Psoas muscle (tissue), 8 donors: ENCODE data around the gene TOM1. TPM values are rescaled to one million over a fixed set of nuclear protein-coding genes. Genes with fewer than 3 reads are reported as not detected.

ENCODE experiments used
- ATAC-seq, 4 donors: fragments of 200-7000 bp; cut with Tn5 transposase; one replicate each; pipeline ENCODE4 v1.9.1; 2020; ENCODE audit warnings: moderate library complexity in 3 of 4, mild to moderate bottlenecking in 2 of 4
- DNase-seq, 2 donors: peaks; one replicate each; pipeline ENCODE4 v3.0.0-alpha.2; 2020
- H3K27ac ChIP-seq: fragments of 200-600 bp; one replicate; pipeline ENCODE4 v1.8.0; 2022
- H3K27me3 ChIP-seq, 3 donors: fragments of 200-600 bp in 1 of 3; one replicate each; pipeline versions ENCODE4 v1.6.1 to v1.8.0; 2013 to 2022; ENCODE audit warnings: low read length in 2 of 3, mild to moderate bottlenecking in 2 of 3, moderate library complexity in 1 of 3; ENCODE audit not compliant: insufficient read depth in 3 of 3
- H3K36me3 ChIP-seq, 2 donors: fragments of 200-600 bp in 1 of 2; one replicate each; pipeline versions ENCODE4 v1.6.1 to v1.8.0; 2013 to 2022; ENCODE audit warnings: low read depth in 1 of 2, mild to moderate bottlenecking in 1 of 2, moderate library complexity in 1 of 2; ENCODE audit not compliant: insufficient read depth in 1 of 2
- H3K4me1 ChIP-seq: fragments of 200-600 bp; one replicate; pipeline ENCODE4 v1.8.0; 2022
- H3K4me3 ChIP-seq: fragments of 200-600 bp; one replicate; pipeline ENCODE4 v1.8.0; 2022; ENCODE audit warnings: mild to moderate bottlenecking
- H3K9me3 ChIP-seq: fragments of 200-600 bp; one replicate; pipeline ENCODE4 v1.8.0; 2022
- WGBS, 3 donors: extraction: QIAGEN DNeasy Blood & Tissue Kit; methylation state at CpG; one replicate each; pipeline versions ENCODE4 v1.1.6 to v1.1.7; 2013; 5-methylcytosine and 5-hydroxymethylcytosine counted together
- intact Hi-C, 2 donors: fragments of 100-400 bp; cut with DNase I; formaldehyde crosslinking; loops; one replicate each; pipeline versions ENCODE4 v1.11.0 to v1.14.2; 2022
- polyA plus RNA-seq, 3 donors: library from polyadenylated mRNA; stranded (reverse); fragments of 200-250 nt; gene quantifications; one replicate each; pipeline ENCODE4 v1.2.3, GENCODE V29; 2013
- total RNA-seq, 4 donors: library from RNA; stranded (reverse); fragmentation: NEBNext Ultra II Directional in 2 of 4; extraction: Animal tissue kit (Norgen Biotek cat#: 25700) in 2 of 4; gene quantifications; one replicate each; pipeline versions ENCODE4 v1.2.1 to v1.2.4, GENCODE V29; 2021 to 2023
- TF ChIP-seq, protein P1 (sequence below): fragments of 200-600 bp; IDR thresholded peaks from one replicate; pipeline ENCODE4 v1.8.0; 2022; ENCODE audit warnings: antibody characterized with exemption
- donor health status: healthy with polysubstance abuse.
- donor health status: DM: no; HTN: no; CAD: no; lungs with moderate emphysema.
- donor health status: Bipolar disorder and iron deficiency.
- donor health status: healthy.
- donor health status: DM: yes; HTN: yes; CAD: no.
- donor health status: DM: no; HTN: no; CAD: no.
- donor health status: DM: no; HTN: no; CAD: no.
- donor health status: DM: yes; HTN: yes; CAD: no.

TOM1 gene
- total and polyA plus RNA-seq, 7 donors: 69.7 to 187 (median 116) TPM

DNA sequence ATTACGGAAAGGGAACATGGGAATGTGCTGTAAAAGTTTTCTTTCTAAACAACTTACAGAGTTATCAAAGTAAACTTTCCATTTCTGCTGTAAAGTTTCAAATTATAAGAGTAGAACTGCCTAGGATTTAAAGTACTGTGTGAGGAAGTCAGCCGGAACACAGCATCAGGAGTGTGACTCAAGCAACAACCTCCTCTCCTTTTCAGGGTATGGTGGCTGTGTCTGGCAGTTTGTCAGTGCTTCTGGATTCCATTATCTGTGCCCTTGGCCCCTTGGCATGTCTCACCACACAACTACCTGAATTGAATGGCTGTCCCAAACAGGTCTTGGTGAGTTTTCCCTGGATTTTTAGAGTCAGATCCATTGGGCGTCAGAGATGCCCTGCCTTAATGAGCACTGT, 6.9 kb upstream of the TOM1 start:
- no peaks in the 10 kb centered on the region for H3K9me3 ChIP-seq
- H3K27ac ChIP-seq: no peak overlapping the region
- H3K4me3 ChIP-seq: no peak overlapping the region
- H3K27me3 ChIP-seq: no peaks in the 10 kb centered on the region
- 93 to 96% (median 94%) methylated on average over 3 of the region's 3 CpGs for WGBS, 3 donors
- no peaks in the 10 kb centered on the region for H3K4me1 ChIP-seq
- peaks cover 17 to 79% of the 10 kb centered on the region in 2 donors for H3K36me3 ChIP-seq
- DNase-seq (no peak), ATAC-seq (no peak)
- TF ChIP-seq, protein P1, sequence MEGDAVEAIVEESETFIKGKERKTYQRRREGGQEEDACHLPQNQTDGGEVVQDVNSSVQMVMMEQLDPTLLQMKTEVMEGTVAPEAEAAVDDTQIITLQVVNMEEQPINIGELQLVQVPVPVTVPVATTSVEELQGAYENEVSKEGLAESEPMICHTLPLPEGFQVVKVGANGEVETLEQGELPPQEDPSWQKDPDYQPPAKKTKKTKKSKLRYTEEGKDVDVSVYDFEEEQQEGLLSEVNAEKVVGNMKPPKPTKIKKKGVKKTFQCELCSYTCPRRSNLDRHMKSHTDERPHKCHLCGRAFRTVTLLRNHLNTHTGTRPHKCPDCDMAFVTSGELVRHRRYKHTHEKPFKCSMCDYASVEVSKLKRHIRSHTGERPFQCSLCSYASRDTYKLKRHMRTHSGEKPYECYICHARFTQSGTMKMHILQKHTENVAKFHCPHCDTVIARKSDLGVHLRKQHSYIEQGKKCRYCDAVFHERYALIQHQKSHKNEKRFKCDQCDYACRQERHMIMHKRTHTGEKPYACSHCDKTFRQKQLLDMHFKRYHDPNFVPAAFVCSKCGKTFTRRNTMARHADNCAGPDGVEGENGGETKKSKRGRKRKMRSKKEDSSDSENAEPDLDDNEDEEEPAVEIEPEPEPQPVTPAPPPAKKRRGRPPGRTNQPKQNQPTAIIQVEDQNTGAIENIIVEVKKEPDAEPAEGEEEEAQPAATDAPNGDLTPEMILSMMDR: no peak
- intact Hi-C loops: no loop called here

DNA sequence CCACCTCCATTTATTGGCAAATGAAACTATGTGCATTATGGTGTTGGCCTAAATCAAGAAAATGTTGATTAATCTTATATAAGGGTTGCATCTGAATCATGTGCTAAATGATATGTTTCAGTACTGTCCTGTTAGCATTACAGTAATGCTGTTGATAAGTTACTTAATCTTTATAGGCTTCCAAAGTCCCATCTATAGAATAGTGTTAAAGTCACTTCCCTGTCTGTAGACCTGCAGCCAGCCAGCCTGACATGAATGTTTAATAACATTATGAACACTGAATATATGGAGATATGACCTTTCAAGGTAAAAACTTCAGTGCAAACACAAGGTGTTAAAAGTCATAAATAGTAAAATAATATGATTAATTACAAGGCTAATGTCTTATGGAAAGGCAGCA, 3.6 kb upstream of the TOM1 start:
- H3K4me3 ChIP-seq: no peak overlapping the region
- peaks cover 11 to 48% of the 10 kb centered on the region in 2 donors for H3K36me3 ChIP-seq
- H3K27ac ChIP-seq: no peak overlapping the region
- TF ChIP-seq, protein P1: no peak
- H3K9me3 ChIP-seq: no peaks in the 10 kb centered on the region
- DNase-seq: no peak
- H3K27me3 ChIP-seq: no peaks in the 10 kb centered on the region
- intact Hi-C loops: loop anchor here in 1 of 2 donors (5.0 kb wide), 1 partner anchor 39 kb away; the partner anchor contains the start of gene HMGXB4
- ATAC-seq: no peak
- peaks cover 5% of the 10 kb centered on the region for H3K4me1 ChIP-seq

DNA sequence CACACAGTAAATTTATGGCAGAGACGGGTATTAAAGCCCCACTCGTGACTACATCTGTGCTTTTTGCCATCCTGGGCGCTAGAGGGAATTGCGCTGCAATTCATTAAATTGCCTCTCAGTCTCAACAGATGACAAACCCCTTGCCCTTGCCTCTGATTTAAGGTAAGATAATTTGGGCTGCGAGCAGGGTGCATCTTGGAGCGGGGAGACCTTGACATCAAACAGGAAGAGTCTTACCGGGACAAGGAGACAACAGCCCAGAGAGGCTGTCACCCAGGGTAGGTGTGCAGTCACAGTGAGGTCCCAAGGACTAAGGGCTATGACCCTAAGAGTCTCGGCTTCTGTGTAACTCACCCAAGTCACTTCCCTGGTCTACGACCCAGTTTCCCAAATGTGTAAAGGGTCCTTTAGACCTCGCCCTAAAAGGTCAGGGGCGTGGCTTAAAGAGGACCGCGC, 449 bp upstream of the TOM1 start:
- DNase-seq: no peak
- Histone ChIP-seq H3K4me1 (peaks cover 23% of the 10 kb centered on the region), H3K9me3 (no peaks in the 10 kb centered on the region), H3K4me3 (peak overlapping the region; percentile 75), H3K36me3 (peaks cover 0 to 22% of the 10 kb centered on the region in 2 donors), H3K27ac (peak overlapping the region; percentile 99), H3K27me3 (no peaks in the 10 kb centered on the region)
- intact Hi-C loops: loop anchor here in 1 of 2 donors (5.0 kb wide), 1 partner anchor 42 kb away; the partner anchor contains the start of gene HMGXB4
- peak in 3 of 4 donors; percentile 4 to 16 (median 10) for ATAC-seq
- TF ChIP-seq, protein P1: no peak
- 6 to 10% (median 8%) methylated on average over 13 of the region's 13 CpGs for WGBS, 3 donors

GRCh38 chr22:35301372-35301874, 1.7 kb downstream of the TOM1 start:
- peak in 1 of 4 donors; percentile 44 for ATAC-seq
- peaks cover 0 to 7% of the 10 kb centered on the region in 2 donors for H3K36me3 ChIP-seq
- 35 to 55% (median 45%) methylated on average over 17 of the region's 17 CpGs for WGBS, 3 donors
- H3K27ac ChIP-seq: peak overlapping the region; percentile 99
- intact Hi-C loops: no loop called here
- DNase-seq: peak; percentile 64 to 68
- TF ChIP-seq, protein P1: no peak
- H3K4me3 ChIP-seq: peak overlapping the region; percentile 75
- no peaks in the 10 kb centered on the region for H3K27me3 ChIP-seq
- no peaks in the 10 kb centered on the region for H3K9me3 ChIP-seq
- H3K4me1 ChIP-seq: peaks cover 39% of the 10 kb centered on the region
